Heart left ventricle (tissue), 13 donors: Measurements from ENCODE around the gene PHKB.

Experiments used
- POLR2A ChIP-seq, 2 donors: fragments of 450-650 bp; IDR thresholded peaks; one replicate each; pipeline ENCODE4 v1.6.1; 2017; ENCODE audit warnings: antibody characterized with exemption in 2 of 2, mild to moderate bottlenecking in 2 of 2, moderate library complexity in 2 of 2
- TF ChIP-seq, protein P1 (sequence below), 12 donors: fragments of 200-600 bp; sonication (generic) in 4 of 12; IDR thresholded peaks; one replicate each; pipeline versions ENCODE4 v1.5.0 to v1.8.0; 2018 to 2022; ENCODE audit warnings: antibody characterized with exemption in 12 of 12, mild to moderate bottlenecking in 5 of 12
- donor health status: ischemic (EF 13 %, LVEDD 7.1; RV severe dilation, severe dysfunction).
- donor health status: DM: no; HTN: yes; CAD: no.
- donor health status: DM: no; HTN: no; CAD: no.
- donor health status: ischemic (EF 25% LVEDD 6.9; RV normal size, moderate dysfunction).
- donor health status: ischemic (EF 25% LVEDD 5.7; RV mildly dilated, moderate dysfunction).
- donor health status: ischemic (EF 35%, LVEDD 5.7; RV mildly dilated, moderate dysfunction).
- donor health status: nonischemic (EF 11% LVEDD 7.7; RV severe dilation, severe dysfunction).
- donor health status: DM: yes; HTN: yes; CAD: no.
- donor health status: PGD.
- donor health status: ischemic (EF 29% LVEDD 5.4; RV normal size, mild dysfunction).
- donor health status: nonischemic (EF 23%, LVEDD 6.1; RV moderate dilation, normal function).

GRCh38 chr16:47599512-47599911, 138.4 kb downstream of the PHKB start:
- TF ChIP-seq, protein P1, sequence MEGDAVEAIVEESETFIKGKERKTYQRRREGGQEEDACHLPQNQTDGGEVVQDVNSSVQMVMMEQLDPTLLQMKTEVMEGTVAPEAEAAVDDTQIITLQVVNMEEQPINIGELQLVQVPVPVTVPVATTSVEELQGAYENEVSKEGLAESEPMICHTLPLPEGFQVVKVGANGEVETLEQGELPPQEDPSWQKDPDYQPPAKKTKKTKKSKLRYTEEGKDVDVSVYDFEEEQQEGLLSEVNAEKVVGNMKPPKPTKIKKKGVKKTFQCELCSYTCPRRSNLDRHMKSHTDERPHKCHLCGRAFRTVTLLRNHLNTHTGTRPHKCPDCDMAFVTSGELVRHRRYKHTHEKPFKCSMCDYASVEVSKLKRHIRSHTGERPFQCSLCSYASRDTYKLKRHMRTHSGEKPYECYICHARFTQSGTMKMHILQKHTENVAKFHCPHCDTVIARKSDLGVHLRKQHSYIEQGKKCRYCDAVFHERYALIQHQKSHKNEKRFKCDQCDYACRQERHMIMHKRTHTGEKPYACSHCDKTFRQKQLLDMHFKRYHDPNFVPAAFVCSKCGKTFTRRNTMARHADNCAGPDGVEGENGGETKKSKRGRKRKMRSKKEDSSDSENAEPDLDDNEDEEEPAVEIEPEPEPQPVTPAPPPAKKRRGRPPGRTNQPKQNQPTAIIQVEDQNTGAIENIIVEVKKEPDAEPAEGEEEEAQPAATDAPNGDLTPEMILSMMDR (IDR thresholded peaks at IDR 0.05): no peak
- TF ChIP-seq POLR2A (IDR thresholded peaks at IDR 0.05): no peak
